Cerebellar cortex (tissue), 1 donor: ENCODE data around the gene DESI2.
A peak's percentile ranks its signal among the peaks of the same experiment; 100 is the strongest.
"Not testable (repeated sequence)": the region's sequence is repeated elsewhere in the genome, so short reads cannot be mapped to it uniquely, and the experiment has no call there.

ENCODE experiments used
- DNase-seq: peaks from one replicate; pipeline ENCODE4 v3.0.0-alpha.2; 2015; ENCODE audit warnings: low spot score

Gene DESI2

GRCh38 chr1:244654108-244655038 is 1.4 kb downstream of the DESI2 start:
- DNase-seq: peak; percentile 35

- no peak for DNase-seq
Measured at GRCh38 chr1:244655186-244655585, 2.3 kb downstream of the DESI2 start.

DNA sequence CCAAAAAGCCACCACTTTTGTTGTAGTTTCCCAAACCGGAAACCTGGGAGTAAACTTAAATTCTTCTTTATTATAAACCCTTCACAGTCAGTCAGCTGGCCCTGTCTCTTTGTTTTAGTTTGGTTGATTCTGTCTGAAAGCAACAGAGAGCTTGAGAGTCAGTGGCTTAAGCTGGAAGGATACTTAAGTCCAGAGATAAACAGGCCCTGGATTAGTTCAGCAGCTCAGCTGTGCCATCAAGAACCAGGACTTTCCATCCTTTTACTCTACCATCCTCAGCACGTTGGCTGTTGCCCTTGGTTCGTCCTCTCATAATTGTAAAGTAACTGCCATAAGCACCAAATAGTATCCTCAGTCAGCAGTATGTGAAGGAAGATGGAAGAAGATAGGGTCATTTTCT is 4.5 kb downstream of the DESI2 start:
- no peak for DNase-seq

DNA sequence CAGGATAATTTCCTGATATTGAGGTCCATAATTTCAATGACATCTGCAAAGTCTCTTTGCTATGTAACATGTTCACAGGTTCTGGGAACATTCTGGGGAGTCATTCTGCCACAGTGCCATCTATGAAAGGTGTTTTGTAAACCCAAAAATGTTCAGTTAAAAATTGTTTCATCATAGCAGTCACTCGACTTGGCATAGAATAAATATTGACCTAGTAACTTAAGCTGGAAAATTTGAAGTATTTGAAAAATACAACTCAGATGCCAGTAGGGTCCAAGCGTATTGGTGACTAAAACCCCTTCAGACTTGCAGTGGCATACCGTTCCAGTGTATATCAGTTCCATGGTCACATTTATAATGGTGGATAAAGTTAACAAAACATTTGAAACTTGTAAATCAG is 6.8 kb downstream of the DESI2 start:
- no peak for DNase-seq

- no peak for DNase-seq
Measured at GRCh38 chr1:244660595-244660994, 7.7 kb downstream of the DESI2 start.

DNA sequence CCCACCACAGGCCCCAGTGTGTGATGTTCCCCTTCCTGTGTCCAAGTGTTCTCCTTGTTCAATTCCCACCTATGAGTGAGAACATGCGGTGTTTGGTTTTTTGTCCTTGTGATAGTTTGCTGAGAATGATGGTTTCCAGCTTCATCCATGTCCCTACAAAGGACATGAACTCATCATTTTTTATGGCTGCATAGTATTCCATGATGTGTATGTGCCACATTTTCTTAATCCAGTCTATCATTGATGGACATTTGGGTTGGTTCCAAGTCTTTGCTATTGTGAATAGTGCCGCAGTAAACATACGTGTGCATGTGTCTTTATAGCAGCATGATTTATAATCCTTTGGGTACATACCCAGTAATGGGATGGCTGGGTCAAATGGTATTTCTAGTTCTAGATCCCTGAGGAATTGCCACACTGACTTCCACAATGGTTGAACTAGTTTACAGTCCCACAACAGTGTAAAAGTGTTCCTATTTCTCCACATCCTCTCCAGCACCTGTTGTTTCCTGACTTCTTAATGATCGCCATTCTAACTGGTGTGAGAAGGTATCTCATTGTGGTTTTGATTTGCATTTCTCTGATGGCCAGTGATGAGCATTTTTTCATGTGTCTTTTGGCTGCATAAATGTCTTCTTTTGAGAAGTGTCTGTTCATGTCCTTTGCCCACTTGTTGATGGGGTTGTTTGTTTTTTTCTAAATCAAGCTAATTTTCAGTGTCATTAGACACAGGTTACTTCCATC is 8.8 kb downstream of the DESI2 start:
- not testable (repeated sequence) for DNase-seq

GRCh38 chr1:244662599-244662998 is 9.7 kb downstream of the DESI2 start:
- DNase-seq: no peak

DNA sequence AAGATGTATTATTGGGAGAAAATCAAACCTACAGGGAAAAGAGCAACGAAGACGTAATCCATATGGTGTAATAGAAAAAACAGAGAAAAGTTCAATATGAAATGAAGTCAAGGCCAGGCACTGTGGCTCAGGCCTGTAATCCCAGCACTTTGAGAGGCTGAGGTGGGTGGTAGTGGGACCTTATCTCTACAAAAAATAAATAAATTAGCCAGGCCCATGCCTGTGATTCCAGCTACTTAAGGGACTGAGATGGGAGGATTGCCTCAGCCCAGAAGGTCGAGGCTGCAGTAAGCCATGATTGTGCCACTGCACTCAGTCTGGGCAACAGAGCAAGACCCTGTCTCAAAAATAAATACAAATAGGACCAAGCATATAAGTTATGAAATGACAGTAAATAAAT is 11.4 kb downstream of the DESI2 start:
- no peak for DNase-seq

DNA sequence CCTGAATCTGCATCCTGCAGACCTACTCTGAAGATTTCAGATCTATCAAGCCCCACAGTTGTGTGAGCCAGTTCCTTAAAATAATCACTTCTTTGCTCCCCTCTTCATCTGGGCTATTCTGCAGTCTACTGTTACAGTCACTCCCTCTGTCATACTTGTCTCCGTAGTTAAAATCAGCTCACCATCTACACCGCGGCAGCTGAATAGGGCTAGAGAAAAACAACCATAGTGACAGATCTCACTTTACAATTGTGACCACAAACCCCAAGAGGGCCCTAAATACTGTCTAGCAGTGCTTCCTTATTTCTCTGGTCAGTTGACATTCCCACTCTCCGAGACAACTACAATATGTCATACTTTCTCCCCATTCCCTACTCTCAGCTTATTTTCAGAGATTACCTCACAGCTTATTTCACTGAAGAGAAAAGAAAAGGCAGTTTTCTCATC is 12.9 kb downstream of the DESI2 start:
- DNase-seq: no peak

DNA sequence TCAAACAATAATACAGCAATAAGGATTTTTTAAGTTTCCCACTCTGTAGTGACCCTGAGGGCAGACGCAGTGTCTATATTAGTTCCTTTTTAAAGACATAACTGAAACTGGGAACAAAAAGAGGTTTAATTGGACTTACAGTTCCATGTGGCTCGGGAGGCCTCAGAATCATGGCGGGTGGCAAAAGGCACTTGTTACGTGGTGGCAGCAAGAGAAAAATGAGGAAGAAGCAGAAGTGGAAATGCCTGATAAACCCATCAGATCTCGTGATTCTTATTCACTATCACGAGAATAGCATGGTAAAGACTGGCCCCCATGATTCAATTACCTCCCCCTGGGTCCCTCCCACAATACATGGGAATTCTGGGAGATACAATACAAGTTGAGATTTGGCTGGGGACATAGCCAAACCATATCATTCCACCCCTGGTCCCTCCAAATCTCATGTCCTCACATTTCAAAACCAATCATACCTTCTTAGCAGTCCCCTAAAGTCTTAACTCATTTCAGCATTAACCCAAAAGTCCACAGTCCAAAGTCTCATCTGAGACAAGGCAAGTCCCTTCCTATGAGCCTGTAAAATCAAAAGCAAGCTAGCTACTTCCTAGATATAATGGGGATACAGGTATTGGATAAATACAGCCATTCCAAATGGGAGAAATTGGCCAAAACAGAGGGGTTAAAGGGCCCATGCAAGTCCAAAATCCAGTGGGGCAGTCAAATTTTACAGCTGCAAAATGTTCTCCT is 13.9 kb downstream of the DESI2 start:
- DNase-seq: not testable (repeated sequence)

GRCh38 chr1:244667797-244668196 is 14.9 kb downstream of the DESI2 start:
- no peak for DNase-seq

GRCh38 chr1:244672946-244673682 is 20.2 kb downstream of the DESI2 start:
- peak; percentile 86 for DNase-seq

GRCh38 chr1:244674446-244674845 is 21.5 kb downstream of the DESI2 start:
- DNase-seq: no peak

GRCh38 chr1:244675167-244675566 is 22.2 kb downstream of the DESI2 start:
- no peak for DNase-seq

DNA sequence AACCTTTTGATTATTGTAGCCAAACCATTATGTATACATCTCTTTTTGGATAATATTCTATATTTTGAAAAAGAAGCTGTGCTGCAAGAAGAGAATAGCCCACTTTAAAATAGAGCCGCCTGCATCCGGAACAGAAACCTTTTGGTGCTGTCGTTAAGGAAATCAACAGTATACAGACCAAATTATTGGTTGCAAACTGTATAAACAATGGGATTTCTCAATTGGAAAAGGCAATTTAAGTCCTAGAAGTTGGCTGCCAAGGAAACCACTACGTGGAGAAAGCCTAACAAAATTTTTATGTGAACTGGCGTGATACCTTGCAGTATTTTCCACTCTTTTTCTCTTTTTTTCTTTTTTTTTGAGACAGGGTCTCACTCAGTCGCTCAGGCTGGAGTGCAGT is 25.8 kb downstream of the DESI2 start:
- DNase-seq: no peak

DNA sequence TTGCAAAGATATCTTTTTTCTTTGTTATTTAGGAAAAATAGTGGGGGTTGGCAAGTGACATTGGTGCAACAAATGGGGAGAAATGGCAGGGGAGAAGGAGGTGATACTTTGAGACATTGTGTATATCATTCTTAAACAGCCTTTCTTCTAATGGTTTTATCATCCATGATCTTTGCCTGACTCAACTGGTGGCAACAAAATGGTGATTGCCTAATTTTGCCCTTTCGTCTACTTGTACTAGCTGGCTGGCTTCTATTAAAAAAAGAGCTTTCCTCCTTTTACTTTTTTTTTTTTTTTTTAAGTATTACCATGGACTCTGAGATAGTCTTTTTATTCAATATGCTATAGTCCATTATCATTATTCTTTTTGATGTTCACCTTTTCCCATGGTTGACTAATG is 27.7 kb downstream of the DESI2 start:
- DNase-seq: no peak

GRCh38 chr1:244682087-244682486 is 29.2 kb downstream of the DESI2 start:
- not testable (repeated sequence) for DNase-seq

DNA sequence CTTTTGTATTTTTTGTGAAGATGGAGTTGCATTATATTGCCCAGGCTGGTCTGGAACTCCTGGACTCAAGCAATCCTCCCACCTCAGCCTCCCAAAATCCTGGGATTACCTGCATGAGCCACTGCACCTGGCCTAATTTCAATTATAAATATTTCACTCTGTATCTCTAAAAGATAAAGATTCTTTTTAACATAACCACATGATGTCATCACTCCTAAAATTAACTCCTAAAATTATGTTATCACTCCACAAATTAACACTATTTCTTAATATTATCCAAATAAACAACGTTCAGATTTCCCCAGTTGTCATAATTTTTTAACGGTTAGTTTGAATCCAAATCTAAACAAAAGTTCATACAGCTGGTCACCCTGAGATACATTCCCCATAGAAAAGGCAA is 43.0 kb downstream of the DESI2 start:
- no peak for DNase-seq

DNA sequence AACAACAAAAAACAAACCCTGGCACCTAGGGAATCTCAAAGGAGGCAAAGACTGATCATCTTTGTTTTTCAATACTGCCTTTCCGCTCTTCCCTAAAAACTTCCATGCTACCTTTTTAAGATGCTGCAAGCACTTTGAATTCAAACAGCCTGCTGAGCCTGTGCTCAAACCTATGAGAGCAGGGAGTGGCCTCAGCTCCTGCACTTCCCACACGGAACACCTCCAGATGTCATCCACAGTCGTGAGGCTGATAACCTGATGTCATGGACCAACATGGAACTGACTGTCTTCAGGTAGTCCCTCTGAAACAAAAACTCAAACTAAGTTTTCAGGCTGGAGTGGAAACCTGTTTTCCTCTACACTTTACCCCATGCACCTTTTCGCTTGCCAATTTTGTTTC is 46.8 kb downstream of the DESI2 start:
- no peak for DNase-seq

- DNase-seq: no peak
Measured at GRCh38 chr1:244700808-244701207, 47.9 kb downstream of the DESI2 start.

GRCh38 chr1:244702620-244703019 is 49.7 kb downstream of the DESI2 start:
- no peak for DNase-seq

DNA sequence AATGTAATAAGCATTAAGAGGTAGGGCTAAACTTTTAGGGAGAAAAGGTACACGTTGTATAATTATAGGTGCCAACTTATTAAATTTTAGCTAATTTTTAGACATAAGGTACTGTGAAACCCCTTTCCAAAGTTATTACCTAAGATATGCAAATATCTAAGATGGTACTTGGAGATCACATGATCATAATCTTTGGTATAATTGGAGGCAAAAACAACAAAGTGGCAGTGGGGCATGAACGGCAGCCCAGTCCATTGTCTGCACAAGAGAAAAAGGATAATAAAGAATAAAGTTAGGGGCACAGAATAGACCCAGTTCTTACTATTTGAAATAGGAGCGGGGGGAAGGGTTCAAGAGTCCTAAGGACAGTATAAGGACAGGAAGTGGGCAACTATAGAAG is 51.2 kb downstream of the DESI2 start:
- no peak for DNase-seq
